H9 (cell line): ENCODE data around the gene SNRPD3. TPM values are rescaled to one million over a fixed set of nuclear protein-coding genes. Genes with fewer than 3 reads are reported as not detected.

Experiments used
- DNase-seq: peaks from one replicate; pipeline ENCODE4 v3.0.0-alpha.2; 2017
- H2AFZ ChIP-seq: one replicate; pipeline ENCODE4 v1.6.1; 2013; ENCODE audit warnings: mild to moderate bottlenecking, low read length, control low read depth, moderate library complexity
- H2AK5ac ChIP-seq: 2 replicates; pipeline ENCODE4 v1.6.1; 2013; ENCODE audit warnings: low read length, control low read depth, mixed read lengths; ENCODE audit not compliant: insufficient read length
- H2BK120ac ChIP-seq: one replicate; pipeline ENCODE4 v1.6.1; 2013; ENCODE audit warnings: low read depth, mild to moderate bottlenecking, low read length, control low read depth, inconsistent platforms; ENCODE audit not compliant: poor library complexity, severe bottlenecking
- H2BK12ac ChIP-seq: 2 replicates; pipeline ENCODE4 v1.6.1; 2013; ENCODE audit warnings: low read length, control low read depth, mixed read lengths, low read depth; ENCODE audit not compliant: insufficient read length
- H2BK15ac ChIP-seq: 2 replicates; pipeline ENCODE4 v1.6.1; 2013; ENCODE audit warnings: low read depth, low read length, control low read depth
- H2BK20ac ChIP-seq: one replicate; pipeline ENCODE4 v1.6.1; 2013; ENCODE audit warnings: low read depth, mild to moderate bottlenecking, low read length, control low read depth, inconsistent platforms; ENCODE audit not compliant: poor library complexity, severe bottlenecking
- H2BK5ac ChIP-seq: 2 replicates; pipeline ENCODE4 v1.6.1; 2013; ENCODE audit warnings: low read length, control low read depth, mixed read lengths; ENCODE audit not compliant: insufficient read length
- H3K14ac ChIP-seq: 2 replicates; pipeline ENCODE4 v1.6.1; 2013; ENCODE audit warnings: low read length, control low read depth; ENCODE audit not compliant: insufficient read depth
- H3K18ac ChIP-seq: 2 replicates; pipeline ENCODE4 v1.6.1; 2013; ENCODE audit warnings: low read depth, mild to moderate bottlenecking, mixed read lengths, low read length, control low read depth; ENCODE audit not compliant: insufficient read length
- H3K23ac ChIP-seq: 2 replicates; pipeline ENCODE4 v1.6.1; 2013; ENCODE audit warnings: low read length, control low read depth, mixed read lengths, low read depth; ENCODE audit not compliant: insufficient read length
- H3K23me2 ChIP-seq: 2 replicates; pipeline ENCODE4 v1.6.1; 2013; ENCODE audit warnings: low read depth, mild to moderate bottlenecking, mixed read lengths, low read length, control low read depth; ENCODE audit not compliant: insufficient read length, poor library complexity, severe bottlenecking
- H3K27ac ChIP-seq: 2 replicates; pipeline ENCODE4 v1.5.1; 2013; ENCODE audit warnings: low read length, control low read depth, mixed read lengths, low read depth; ENCODE audit not compliant: insufficient read length
- H3K27me3 ChIP-seq: 2 replicates; pipeline ENCODE4 v1.6.1; 2013; ENCODE audit warnings: low read length, control low read depth, inconsistent platforms; ENCODE audit not compliant: insufficient read depth
- H3K4ac ChIP-seq: 2 replicates; pipeline ENCODE4 v1.6.1; 2013; ENCODE audit warnings: low read depth, mild to moderate bottlenecking, control low read depth, inconsistent platforms, low read length, moderate library complexity
- H3K4me1 ChIP-seq: 2 replicates; pipeline ENCODE4 v1.6.1; 2013; ENCODE audit warnings: low read length, control low read depth, inconsistent platforms; ENCODE audit not compliant: insufficient read depth
- H3K4me2 ChIP-seq: 2 replicates; pipeline ENCODE4 v1.6.1; 2013; ENCODE audit warnings: low read length, control low read depth, mixed read lengths; ENCODE audit not compliant: insufficient read length, insufficient read depth
- H3K56ac ChIP-seq: 2 replicates; pipeline ENCODE4 v1.6.1; 2013; ENCODE audit warnings: low read depth, mild to moderate bottlenecking, mixed read lengths, low read length, control low read depth; ENCODE audit not compliant: insufficient read length
- H3K79me1 ChIP-seq: 2 replicates; pipeline ENCODE4 v1.6.1; 2013; ENCODE audit warnings: low read depth, mild to moderate bottlenecking, moderate library complexity, low read length, control low read depth, inconsistent platforms; ENCODE audit not compliant: insufficient read depth, poor library complexity, severe bottlenecking
- H3K79me2 ChIP-seq: 2 replicates; pipeline ENCODE4 v1.6.1; 2013; ENCODE audit warnings: low read length, control low read depth, inconsistent platforms; ENCODE audit not compliant: insufficient read depth
- H3K9ac ChIP-seq: 2 replicates; pipeline ENCODE4 v1.6.1; 2013; ENCODE audit warnings: low read length, control low read depth, mixed read lengths; ENCODE audit not compliant: insufficient read length; ENCODE audit errors: extremely low read depth
- H3K9me3 ChIP-seq: one replicate; pipeline ENCODE4 v1.6.1; 2013; ENCODE audit warnings: low read depth, low read length, inconsistent platforms; ENCODE audit not compliant: control insufficient read depth
- H3T11ph ChIP-seq: one replicate; pipeline ENCODE4 v1.6.1; 2013; ENCODE audit warnings: mild to moderate bottlenecking, low read length, control low read depth, inconsistent platforms
- H4K20me1 ChIP-seq: one replicate; pipeline ENCODE4 v1.6.1; 2013; ENCODE audit not compliant: control insufficient read depth, insufficient read length, insufficient read depth
- H4K5ac ChIP-seq: 2 replicates; pipeline ENCODE4 v1.6.1; 2013; ENCODE audit warnings: low read depth, mild to moderate bottlenecking, mixed read lengths, low read length, control low read depth; ENCODE audit not compliant: insufficient read length
- H4K8ac ChIP-seq: replicated peaks from 2 replicates; pipeline ENCODE4 v1.6.1; 2013; ENCODE audit warnings: low read length, control low read depth, mixed read lengths, low read depth; ENCODE audit not compliant: insufficient read length
- H4K91ac ChIP-seq: 2 replicates; pipeline ENCODE4 v1.6.1; 2013; ENCODE audit warnings: low read depth, mild to moderate bottlenecking, moderate library complexity, mixed read lengths, low read length, control low read depth; ENCODE audit not compliant: insufficient read length
- H3K27ac Mint-ChIP-seq, 3 experiments: 2 replicates in 2 of 3; 3 replicates in 1 of 3; pipeline ENCODE4 v1.8.0; 2020 to 2021; ENCODE audit warnings: mixed read lengths in 3 of 3, mild to moderate bottlenecking in 1 of 3, moderate library complexity in 1 of 3
- H3K27me3 Mint-ChIP-seq: 2 replicates; pipeline ENCODE4 v1.8.0; 2021; ENCODE audit warnings: low read depth, mild to moderate bottlenecking, moderate library complexity, mixed read lengths
- H3K36me3 Mint-ChIP-seq, 3 experiments: 2 replicates in 2 of 3; 3 replicates in 1 of 3; pipeline ENCODE4 v1.8.0; 2020 to 2021; ENCODE audit warnings: low read depth in 3 of 3, mixed read lengths in 3 of 3; ENCODE audit not compliant: insufficient read depth in 1 of 3
- H3K4me1 Mint-ChIP-seq, 2 experiments: 2 replicates each; pipeline ENCODE4 v1.8.0; 2020; ENCODE audit warnings: mixed read lengths in 2 of 2
- H3K4me3 Mint-ChIP-seq, 2 experiments: 2 replicates in 1 of 2; 3 replicates in 1 of 2; pipeline ENCODE4 v1.8.0; 2020 to 2021; ENCODE audit warnings: mild to moderate bottlenecking in 2 of 2, mixed read lengths in 2 of 2, moderate library complexity in 1 of 2
- H3K9me3 Mint-ChIP-seq, 2 experiments: 2 replicates in 1 of 2; 3 replicates in 1 of 2; pipeline ENCODE4 v1.8.0; 2020; ENCODE audit warnings: mild to moderate bottlenecking in 2 of 2, mixed read lengths in 2 of 2, moderate library complexity in 1 of 2
- CTCF ChIP-seq: fragments of 200-600 bp; sonication (generic); conservative IDR thresholded peaks from 3 replicates; pipeline ENCODE4 v1.8.0; 2021; ENCODE audit warnings: antibody characterized with exemption, mild to moderate bottlenecking
- WGBS: extraction: QIAGEN DNeasy Blood & Tissue Kit; methylation state at CpG from one replicate; pipeline ENCODE4 v1.1.7; 2013; ENCODE audit warnings: missing lambda C conversion rate, low lambda C conversion rate, mixed read lengths; ENCODE audit not compliant: insufficient read length; ENCODE audit errors: extremely low coverage; 5-methylcytosine and 5-hydroxymethylcytosine counted together
- total RNA-seq: library from RNA; stranded (reverse); gene quantifications from 2 replicates; pipeline ENCODE4 v1.2.1, GENCODE V29; 2021

Gene SNRPD3
- total RNA-seq, 1 experiment from 2014 or later, result 212 TPM

- WGBS, result no CpG with 5 or more reads among the region's 5 CpGs
- Mint-ChIP-seq H3K4me3 (no peak overlapping the region), H3K27me3 (peaks cover 2% of the 10 kb centered on the region), H3K4me1 (peaks cover 19 to 23% of the 10 kb centered on the region in 2 experiments), H3K9me3 (no peaks in the 10 kb centered on the region), H3K36me3 (no peaks in the 10 kb centered on the region; a peak in 1 of 7 replicates), H3K27ac (no peak overlapping the region)
- H2BK12ac ChIP-seq, result no peak overlapping the region
- no peaks in the 10 kb centered on the region; the same call in 1 of the 2 replicates for H3K4me1 ChIP-seq
- H2BK120ac ChIP-seq, result no peak overlapping the region
- H2BK20ac ChIP-seq, result no peak overlapping the region
- DNase-seq, result no peak
- no peaks in the 10 kb centered on the region for H3K23me2 ChIP-seq
- H3K23ac ChIP-seq, result no peak overlapping the region
- H2AFZ ChIP-seq, result no peak overlapping the region
- no peak overlapping the region for H4K5ac ChIP-seq
- no peak overlapping the region for H3K27ac ChIP-seq
- H3K27me3 ChIP-seq, result no peaks in the 10 kb centered on the region
- no peak overlapping the region for H3K4ac ChIP-seq
- H3K9me3 ChIP-seq, result no peaks in the 10 kb centered on the region
- no peak overlapping the region for H3K4me2 ChIP-seq
- no peak overlapping the region for H3T11ph ChIP-seq
- no peak overlapping the region for H2BK5ac ChIP-seq
- H3K56ac ChIP-seq, result no peak overlapping the region
- H2BK15ac ChIP-seq, result no peak overlapping the region
- H4K91ac ChIP-seq, result no peak overlapping the region
- no peak overlapping the region for H4K8ac ChIP-seq
- TF ChIP-seq CTCF, result no peak
- H3K18ac ChIP-seq, result no peak overlapping the region
- no peak overlapping the region for H2AK5ac ChIP-seq
- H4K20me1 ChIP-seq, result no peaks in the 10 kb centered on the region
- no peaks in the 10 kb centered on the region for H3K79me2 ChIP-seq
- no peak overlapping the region for H3K9ac ChIP-seq
- no peak overlapping the region for H3K14ac ChIP-seq
- H3K79me1 ChIP-seq, result no peaks in the 10 kb centered on the region
These were observed 36.3 kb upstream of the SNRPD3 start for GRCh38 chr22:24519496-24519895.
